HepG2 (cell line): ENCODE results near the gene ODC1. TPM values are rescaled to one million over a fixed set of nuclear protein-coding genes. Genes with fewer than 3 reads are reported as not detected.
"Not testable (repeated sequence)": the region's sequence is repeated elsewhere in the genome, so short reads cannot be mapped to it uniquely, and the experiment has no call there.

ENCODE experiments used
- ATAC-seq: fragments of 200-7000 bp; cut with Tn5 transposase; 3 replicates; pipeline ENCODE4 v1.9.1; 2020; ENCODE audit warnings: mild to moderate bottlenecking, moderate library complexity
- BruUV-seq: library from RNA; stranded (reverse); fragments of 400-500 nt; replicated peaks from 2 replicates; lab custom pipeline; 2021; lab: Mats Ljungman, UMichigan
- CTCF ChIA-PET: fragments of 300-600 bp; formaldehyde crosslinking; extraction: SDS; loops from one replicate; lab custom pipeline; 2021; ENCODE audit warnings: low total read pairs, inconsistent platforms, low intra/inter-chr PET ratio; lab: Yijun Ruan, JAX
- POLR2A ChIA-PET: fragments of 350-600 bp; sonication (Branson Sonifier 250); formaldehyde crosslinking; loops from one replicate; lab custom pipeline; 2020; ENCODE audit warnings: antibody characterized with exemption, inconsistent platforms; lab: Yijun Ruan, JAX
- DNase-seq: peaks from one replicate; pipeline ENCODE4 v3.0.0-alpha.2; 2015; ENCODE audit warnings: low spot score
- FAIRE-seq: peaks from 3 replicates; lab custom pipeline; 2011; peaks lifted over from hg19 to GRCh38; lab: Jason Lieb, UNC
- H2AFZ ChIP-seq: one replicate; pipeline ENCODE4 v1.6.1; 2011; ENCODE audit warnings: low read length, inconsistent platforms
- H3K27ac ChIP-seq: fragments of 300-600 bp; 3 replicates; pipeline ENCODE4 v1.8.0; 2011; ENCODE audit warnings: mixed run types, mild to moderate bottlenecking, mixed read lengths, low read length, inconsistent platforms; ENCODE audit not compliant: insufficient read depth; ENCODE audit errors: extremely low read length
- H3K27me3 ChIP-seq, 2 experiments: fragments of 200-600 bp in 1 of 2; 2 replicates in 1 of 2; 3 replicates in 1 of 2; pipeline versions ENCODE4 v1.6.0 to v1.8.0; 2011; ENCODE audit warnings: low read length in 2 of 2, mild to moderate bottlenecking in 2 of 2, moderate library complexity in 2 of 2, inconsistent platforms in 1 of 2; ENCODE audit not compliant: insufficient read depth in 2 of 2, control insufficient read depth in 1 of 2
- H3K36me3 ChIP-seq, 2 experiments: fragments of 200-600 bp in 1 of 2; replicated peaks in 1 of 2; 2 replicates in 1 of 2; 3 replicates in 1 of 2; pipeline versions ENCODE4 v1.5.1 to v1.8.0; 2011; ENCODE audit warnings: low read length in 2 of 2, inconsistent platforms in 1 of 2; ENCODE audit not compliant: insufficient read depth in 2 of 2, control insufficient read depth in 1 of 2
- H3K4me1 ChIP-seq: 2 replicates; pipeline ENCODE4 v1.5.1; 2012; ENCODE audit warnings: low read length, inconsistent platforms; ENCODE audit not compliant: insufficient read depth
- H3K4me2 ChIP-seq: 2 replicates; pipeline ENCODE4 v1.6.0; 2011; ENCODE audit warnings: low read depth, low read length, inconsistent platforms
- H3K4me3 ChIP-seq, 3 experiments: fragments of 200-600 bp in 1 of 3; sonication (generic), shearing (Covaris generic) in 1 of 3; replicated peaks in 1 of 3; 2 replicates each; pipeline ENCODE4 v1.5.1; 2011 to 2016; ENCODE audit warnings: low read length in 3 of 3, inconsistent platforms in 2 of 3, low read depth in 2 of 3, mild to moderate bottlenecking in 2 of 3, control low read depth in 1 of 3, mixed read lengths in 1 of 3; ENCODE audit not compliant: insufficient read depth in 1 of 3
- H3K79me2 ChIP-seq: one replicate; pipeline ENCODE4 v1.6.1; 2011; ENCODE audit warnings: low read length, inconsistent platforms; ENCODE audit not compliant: insufficient read depth
- H3K9ac ChIP-seq: 2 replicates; pipeline ENCODE4 v1.6.0; 2011; ENCODE audit warnings: mild to moderate bottlenecking, low read depth, low read length, inconsistent platforms; ENCODE audit not compliant: insufficient read depth
- H3K9me3 ChIP-seq: 2 replicates; pipeline ENCODE4 v1.5.1; 2012; ENCODE audit warnings: mild to moderate bottlenecking, low read length
- H4K20me1 ChIP-seq: 2 replicates; pipeline ENCODE4 v1.6.0; 2011; ENCODE audit warnings: inconsistent platforms, mild to moderate bottlenecking, low read length, moderate library complexity; ENCODE audit not compliant: insufficient read depth
- TRIM24 ChIP-seq: sonication (generic); formaldehyde crosslinking; IDR thresholded peaks from 2 replicates; pipeline ENCODE4 v1.8.0; 2022; ENCODE audit warnings: mild to moderate bottlenecking, missing genetic modification reagents
- WGBS: methylation state at CpG from one replicate; pipeline ENCODE4 v1.1.6; 2017; ENCODE audit warnings: low lambda C conversion rate; 5-methylcytosine and 5-hydroxymethylcytosine counted together
- in situ Hi-C: cut with HindIII; loops from 2 replicates; pipeline ENCODE4 v1.10.0; 2017; ENCODE audit warnings: low pct_unique_long_range_greater_than_20kb; ENCODE audit not compliant: extremely low pct_ligation_motif_present
- intact Hi-C: fragments of 100-400 bp; cut with micrococcal nuclease; formaldehyde crosslinking; loops from one replicate; pipeline ENCODE4 v1.10.0; 2022; ENCODE audit not compliant: unreplicated experiment
- polyA plus RNA-seq, 8 experiments: library from polyadenylated mRNA; depleted of rRNA in 3 of 8; stranded (reverse) in 7 of 8; unstranded in 1 of 8; fragments of >200 nt; fragmentation: Illumina TruSeq in 4 of 8; extraction: Trizol in 4 of 8; gene quantifications; 2 replicates each; pipeline versions ENCODE4 v1.2.1 to v1.2.3, GENCODE V29; 2011 to 2016; ENCODE audit warnings: low read depth in 4 of 8, missing spikeins in 1 of 8, mixed read lengths in 1 of 8; ENCODE audit not compliant: insufficient read depth in 1 of 8
- total RNA-seq, 5 experiments: library from RNA; depleted of rRNA; stranded (reverse); fragments of >200 nt; fragmentation: Illumina TruSeq; extraction: Trizol; gene quantifications; 2 replicates each; pipeline ENCODE4 v1.2.3, GENCODE V29; 2016; ENCODE audit warnings: low read depth in 1 of 5

ODC1 gene
- total and polyA plus RNA-seq, 2 of the 13 experiments (the other 11 are each of a cell fraction or from before 2014, with no cell fraction given) = 142 to 371 TPM

GRCh38 chr2:10457846-10458598 lies 9.9 kb upstream of the ODC1 start:
- Histone ChIP-seq H3K36me3 (no peaks in the 10 kb centered on the region), H3K27me3 (peaks cover 3 to 24% of the 10 kb centered on the region in 2 experiments; a peak in 4 of 5 replicates), H4K20me1 (no peaks in the 10 kb centered on the region), H2AFZ (no peak overlapping the region), H3K9me3 (no peaks in the 10 kb centered on the region), H3K4me3 (no peak overlapping the region), H3K4me2 (no peak overlapping the region), H3K9ac (no peak overlapping the region), H3K4me1 (peaks cover 19% of the 10 kb centered on the region), H3K79me2 (no peaks in the 10 kb centered on the region), H3K27ac (no peak overlapping the region)
- BruUV-seq = no TSS peak
- 65% methylated on average over 11 of the region's 11 CpGs for WGBS
- no peak for TF ChIP-seq TRIM24 (CRISPR knock-in tag)
- in situ Hi-C loops (no loop called here), intact Hi-C loops (no loop called here)
- CTCF ChIA-PET = no interaction called here
- no peak for ATAC-seq
- no peak for DNase-seq
- POLR2A ChIA-PET = no interaction called here
- no peak for FAIRE-seq

GRCh38 chr2:10457195-10457594 lies 9.1 kb upstream of the ODC1 start:
- H2AFZ ChIP-seq, ATAC-seq, CTCF ChIA-PET, intact Hi-C loops, in situ Hi-C loops, H4K20me1 ChIP-seq, DNase-seq, H3K36me3 ChIP-seq, H3K9me3 ChIP-seq, H3K4me2 ChIP-seq, POLR2A ChIA-PET, H3K9ac ChIP-seq, FAIRE-seq, H3K27ac ChIP-seq, H3K79me2 ChIP-seq, BruUV-seq, H3K4me3 ChIP-seq: not testable (repeated sequence)
- WGBS = 55% methylated on average over 3 of the region's 3 CpGs
- peaks cover 27% of the 10 kb centered on the region for H3K4me1 ChIP-seq
- H3K27me3 ChIP-seq = peaks cover 1 to 24% of the 10 kb centered on the region in 2 experiments; a peak in 4 of 5 replicates
